Measurements from ENCODE around the gene CAD. TPM values are rescaled to one million over a fixed set of nuclear protein-coding genes. Genes with fewer than 3 reads are reported as not detected.

The CAD gene
- total RNA-seq, 1 experiment from 2014 or later, result 86.4 TPM

GRCh38 chr2:27290549-27290948 is 73.4 kb downstream of the CAD start:
- Mint-ChIP-seq H3K27me3 (ENCODE audit: insufficient read depth, unreplicated experiment) (no peaks in the 10 kb centered on the region), H3K36me3 (ENCODE audit: insufficient read depth, unreplicated experiment) (peaks cover 8% of the 10 kb centered on the region), H3K9me3 (ENCODE audit: unreplicated experiment) (no peaks in the 10 kb centered on the region), H3K4me1 (ENCODE audit: low read depth, unreplicated experiment) (peaks cover 34% of the 10 kb centered on the region), H3K27ac (ENCODE audit: unreplicated experiment) (no peak overlapping the region), H3K4me3 (ENCODE audit: unreplicated experiment) (no peak overlapping the region)
- intact Hi-C loops (cut with micrococcal nuclease; ENCODE audit: unreplicated experiment), result no loop called here
- Histone ChIP-seq H3K4me1 (peaks cover 48% of the 10 kb centered on the region), H3K9me3 (no peaks in the 10 kb centered on the region), H3K4me3 (ENCODE audit: low read depth, low read length) (no peak overlapping the region), H3K27me3 (replicated peaks; ENCODE audit: control insufficient read depth, insufficient read depth, low read length) (no peaks in the 10 kb centered on the region), H3K36me3 (ENCODE audit: control insufficient read depth, insufficient read depth, low read length) (no peaks in the 10 kb centered on the region)
- CTCF ChIA-PET, result no interaction called here
- POLR2A ChIA-PET, result no interaction called here
- TF ChIP-seq, protein P1, sequence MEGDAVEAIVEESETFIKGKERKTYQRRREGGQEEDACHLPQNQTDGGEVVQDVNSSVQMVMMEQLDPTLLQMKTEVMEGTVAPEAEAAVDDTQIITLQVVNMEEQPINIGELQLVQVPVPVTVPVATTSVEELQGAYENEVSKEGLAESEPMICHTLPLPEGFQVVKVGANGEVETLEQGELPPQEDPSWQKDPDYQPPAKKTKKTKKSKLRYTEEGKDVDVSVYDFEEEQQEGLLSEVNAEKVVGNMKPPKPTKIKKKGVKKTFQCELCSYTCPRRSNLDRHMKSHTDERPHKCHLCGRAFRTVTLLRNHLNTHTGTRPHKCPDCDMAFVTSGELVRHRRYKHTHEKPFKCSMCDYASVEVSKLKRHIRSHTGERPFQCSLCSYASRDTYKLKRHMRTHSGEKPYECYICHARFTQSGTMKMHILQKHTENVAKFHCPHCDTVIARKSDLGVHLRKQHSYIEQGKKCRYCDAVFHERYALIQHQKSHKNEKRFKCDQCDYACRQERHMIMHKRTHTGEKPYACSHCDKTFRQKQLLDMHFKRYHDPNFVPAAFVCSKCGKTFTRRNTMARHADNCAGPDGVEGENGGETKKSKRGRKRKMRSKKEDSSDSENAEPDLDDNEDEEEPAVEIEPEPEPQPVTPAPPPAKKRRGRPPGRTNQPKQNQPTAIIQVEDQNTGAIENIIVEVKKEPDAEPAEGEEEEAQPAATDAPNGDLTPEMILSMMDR (IDR thresholded peaks at IDR 0.05; ENCODE audit: insufficient read depth in 1 of 2, low read depth in 1 of 2, low read length in 1 of 2, severe bottlenecking in 1 of 2, unreplicated experiment in 1 of 2), result no peak
- no TSS peak for BruUV-seq (replicated peaks)
- no peak for DNase-seq

DNA sequence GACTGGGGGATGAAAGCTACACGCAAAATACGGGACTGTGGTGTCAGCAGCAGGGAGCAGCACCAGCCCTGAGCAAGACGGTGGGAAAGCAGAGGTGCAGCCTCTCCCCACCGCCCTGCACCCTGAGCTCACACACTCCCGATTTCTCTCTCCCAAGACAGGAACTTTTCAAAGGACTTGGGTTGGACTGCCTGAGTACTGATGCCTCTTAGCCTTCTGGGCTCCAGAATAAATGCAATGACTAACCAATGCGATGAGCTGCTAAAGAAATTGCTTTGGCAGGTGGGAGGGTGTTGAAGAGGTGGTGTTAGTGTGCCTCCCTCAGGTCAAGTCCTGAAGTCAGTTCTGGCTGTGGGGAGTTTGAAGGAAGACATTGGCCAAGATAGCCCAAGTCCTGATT is 74.7 kb downstream of the CAD start:
- no peaks in the 10 kb centered on the region for H3K9me3 Mint-ChIP-seq (ENCODE audit: unreplicated experiment)
- Histone ChIP-seq H3K4me3 (ENCODE audit: low read depth, low read length) (no peak overlapping the region), H3K27me3 (replicated peaks; ENCODE audit: control insufficient read depth, insufficient read depth, low read length) (no peaks in the 10 kb centered on the region), H3K4me1 (peaks cover 61% of the 10 kb centered on the region), H3K9me3 (no peaks in the 10 kb centered on the region), H3K36me3 (ENCODE audit: control insufficient read depth, insufficient read depth, low read length) (no peaks in the 10 kb centered on the region)
- H3K36me3 Mint-ChIP-seq (ENCODE audit: insufficient read depth, unreplicated experiment), result peaks cover 12% of the 10 kb centered on the region
- POLR2A ChIA-PET, result no interaction called here
- H3K4me1 Mint-ChIP-seq (ENCODE audit: low read depth, unreplicated experiment), result peaks cover 42% of the 10 kb centered on the region
- intact Hi-C loops (cut with micrococcal nuclease; ENCODE audit: unreplicated experiment), result no loop called here
- BruUV-seq (replicated peaks), result no TSS peak
- peak overlapping the region; percentile 17 for H3K4me3 Mint-ChIP-seq (ENCODE audit: unreplicated experiment)
- peak in 1 of 2 experiments; percentile 42 for DNase-seq
- TF ChIP-seq, protein P1 (IDR thresholded peaks at IDR 0.05; ENCODE audit: insufficient read depth in 1 of 2, low read depth in 1 of 2, low read length in 1 of 2, severe bottlenecking in 1 of 2, unreplicated experiment in 1 of 2), result peak in 1 of 2 experiments; percentile 19
- no peaks in the 10 kb centered on the region for H3K27me3 Mint-ChIP-seq (ENCODE audit: insufficient read depth, unreplicated experiment)
- H3K27ac Mint-ChIP-seq (ENCODE audit: unreplicated experiment), result peak overlapping the region; percentile 47
- CTCF ChIA-PET, result interaction anchor here (0.9 to 3.3 kb wide), 11 partner anchors 9 to 330 kb away, joined by 3 to 41 read pairs (median 5); partner anchors contain the start of genes CGREF1, MPV17, SLC30A3 and TRIM54

Other genes with a start within 250 kb of the CAD start
- 4.9 and 5.7 TPM in 2 replicates for gene MAPRE3, start 246.7 kb upstream of the CAD start, total RNA-seq (2022)
- 85.0 and 85.4 TPM in 2 replicates for gene TMEM214, start 184.4 kb upstream of the CAD start, total RNA-seq (2022)
- 31.4 and 34.1 TPM in 2 replicates for gene AGBL5, start 165.7 kb upstream of the CAD start, total RNA-seq (2022)
- gene OST4, start 145.7 kb upstream of the CAD start, total RNA-seq (2022), result 237 and 249 TPM in 2 replicates
- 0.30 and 0.43 TPM in 2 replicates for gene EMILIN1, start 138.8 kb upstream of the CAD start, total RNA-seq (2022)
- 7.9 and 9.3 TPM in 2 replicates for gene KHK, start 130.6 kb upstream of the CAD start, total RNA-seq (2022)
- gene CGREF1, start 98.2 kb upstream of the CAD start, total RNA-seq (2022), result 4.4 and 5.0 TPM in 2 replicates
- gene ABHD1, start 93.6 kb upstream of the CAD start, total RNA-seq (2022), result 0.18 and 0.23 TPM in 2 replicates
- 62.5 and 65.3 TPM in 2 replicates for gene PREB, start 82.7 kb upstream of the CAD start, total RNA-seq (2022)
- gene PRR30, start 78.0 kb upstream of the CAD start, total RNA-seq (2022), result not detected in 2 replicates
- gene TCF23, start 68.4 kb upstream of the CAD start, total RNA-seq (2022), result not detected in 2 replicates
- gene ATRAID, start 5.3 kb upstream of the CAD start, total RNA-seq (2022), result 150 and 157 TPM in 2 replicates
- 93.7 and 98.2 TPM in 2 replicates for gene SLC5A6, start 5.1 kb upstream of the CAD start, total RNA-seq (2022)
- 3.9 and 4.3 TPM in 2 replicates for gene SLC30A3, start 45.7 kb downstream of the CAD start, total RNA-seq (2022)
- 0.25 and 0.51 TPM in 2 replicates for gene DNAJC5G, start 58.1 kb downstream of the CAD start, total RNA-seq (2022)
- 0.25 TPM in 1 of 2 replicates, not detected in the other for gene TRIM54, start 65.1 kb downstream of the CAD start, total RNA-seq (2022)
- 0.86 TPM in 1 of 2 replicates, not detected in the other for gene UCN, start 91.1 kb downstream of the CAD start, total RNA-seq (2022)
- gene MPV17, start 105.7 kb downstream of the CAD start, total RNA-seq (2022), result 43.4 and 50.6 TPM in 2 replicates
- gene GTF3C2, start 139.4 kb downstream of the CAD start, total RNA-seq (2022), result 81.0 and 91.4 TPM in 2 replicates
- 79.7 and 91.3 TPM in 2 replicates for gene EIF2B4, start 153.0 kb downstream of the CAD start, total RNA-seq (2022)
- gene SNX17, start 153.2 kb downstream of the CAD start, total RNA-seq (2022), result 98.7 and 108 TPM in 2 replicates
- 18.2 and 19.2 TPM in 2 replicates for gene ZNF513, start 163.4 kb downstream of the CAD start, total RNA-seq (2022)
- 140 and 149 TPM in 2 replicates for gene PPM1G, start 192.2 kb downstream of the CAD start, total RNA-seq (2022)
- 148 and 169 TPM in 2 replicates for gene NRBP1, start 211.3 kb downstream of the CAD start, total RNA-seq (2022)
- 47.8 and 53.9 TPM in 2 replicates for gene KRTCAP3, start 225.0 kb downstream of the CAD start, total RNA-seq (2022)